HG02981 (cell line): ENCODE measurements around the gene HNRNPDL.
"Not testable (repeated sequence)": the region's sequence is repeated elsewhere in the genome, so short reads cannot be mapped to it uniquely, and the experiment has no call there.

Source experiments
- ATAC-seq: cut with Tn5 transposase; IDR thresholded peaks from one replicate; pipeline ENCODE4 v1.9.1; 2021; ENCODE audit warnings: mild to moderate bottlenecking, moderate library complexity; ENCODE audit not compliant: unreplicated experiment

Gene HNRNPDL

GRCh38 chr4:82390061-82390460 lies 40.2 kb downstream of the HNRNPDL start:
- not testable (repeated sequence) for ATAC-seq

- ATAC-seq, result no peak
Observed at GRCh38 chr4:82388405-82388804, 41.9 kb downstream of the HNRNPDL start.

- ATAC-seq, result not testable (repeated sequence)
Observed at GRCh38 chr4:82386312-82386711, 44.0 kb downstream of the HNRNPDL start.

GRCh38 chr4:82382751-82383150 lies 47.5 kb downstream of the HNRNPDL start:
- no peak for ATAC-seq

- ATAC-seq, result no peak
Observed at GRCh38 chr4:82381661-82382296, 48.5 kb downstream of the HNRNPDL start.

- ATAC-seq, result no peak
Observed at GRCh38 chr4:82381235-82381634, 49.0 kb downstream of the HNRNPDL start.

GRCh38 chr4:82380831-82381230 lies 49.4 kb downstream of the HNRNPDL start:
- no peak for ATAC-seq

- no peak for ATAC-seq
Observed at GRCh38 chr4:82380344-82380743, 49.9 kb downstream of the HNRNPDL start.

- no peak for ATAC-seq
Observed at GRCh38 chr4:82376109-82376508, 54.2 kb downstream of the HNRNPDL start.

- peak; percentile 95 for ATAC-seq
Observed at GRCh38 chr4:82373816-82374625, 56.2 kb downstream of the HNRNPDL start, which contains the start of gene HNRNPD. Gene HNRNPD, minus strand, starts transcription at chr4:82373991. Its CDS starts 313 bp downstream, at chr4:82373678.

- ATAC-seq, result peak; percentile 14
Observed at GRCh38 chr4:82373486-82373815, 56.8 kb downstream of the HNRNPDL start.
